Lung (tissue), 12 donors: Measurements from ENCODE around the gene ETV3. TPM values are rescaled to one million over a fixed set of nuclear protein-coding genes. Genes with fewer than 3 reads are reported as not detected.
"Not testable (repeated sequence)": the region's sequence is repeated elsewhere in the genome, so short reads cannot be mapped to it uniquely, and the experiment has no call there.

Experiments
- ATAC-seq: fragments of 200-7000 bp; cut with Tn5 transposase; one replicate; pipeline ENCODE4 v1.9.1; 2020; ENCODE audit warnings: moderate number of reproducible peaks; ENCODE audit not compliant: insufficient read depth, low FRiP score
- DNase-seq, 3 donors: peaks; one replicate each; pipeline ENCODE4 v3.0.0-alpha.2; 2013 to 2017
- H3K27ac ChIP-seq, 2 donors: one replicate each; pipeline ENCODE4 v1.5.1; 2013; ENCODE audit warnings: mild to moderate bottlenecking in 2 of 2, moderate library complexity in 2 of 2, control low read depth in 1 of 2, inconsistent platforms in 1 of 2, low read depth in 1 of 2, low read length in 1 of 2
- H3K27me3 ChIP-seq, 3 donors: one replicate each; pipeline ENCODE4 v1.5.1; 2013; ENCODE audit warnings: low read length in 2 of 3; ENCODE audit not compliant: control insufficient read depth in 3 of 3, insufficient read depth in 3 of 3
- H3K36me3 ChIP-seq, 4 donors: one replicate each; pipeline ENCODE4 v1.5.1; 2013; ENCODE audit warnings: low read length in 4 of 4, mild to moderate bottlenecking in 1 of 4, moderate library complexity in 1 of 4; ENCODE audit not compliant: control insufficient read depth in 4 of 4, insufficient read depth in 4 of 4
- H3K4me1 ChIP-seq, 5 donors: one replicate each; pipeline ENCODE4 v1.5.1; 2013; ENCODE audit warnings: low read length in 5 of 5, mild to moderate bottlenecking in 2 of 5, moderate library complexity in 1 of 5; ENCODE audit not compliant: control insufficient read depth in 5 of 5, insufficient read depth in 5 of 5
- H3K4me3 ChIP-seq: one replicate; pipeline ENCODE4 v1.5.1; 2013; ENCODE audit warnings: mild to moderate bottlenecking, control low read depth, moderate library complexity
- H3K9ac ChIP-seq, 2 donors: one replicate each; pipeline ENCODE4 v1.5.1; 2013; ENCODE audit warnings: low read length in 2 of 2, control low read depth in 1 of 2; ENCODE audit not compliant: insufficient read depth in 1 of 2
- H3K9me3 ChIP-seq, 4 donors: one replicate each; pipeline ENCODE4 v1.5.1; 2013; ENCODE audit warnings: low read length in 3 of 4, mild to moderate bottlenecking in 1 of 4, moderate library complexity in 1 of 4; ENCODE audit not compliant: control insufficient read depth in 4 of 4, insufficient read depth in 3 of 4
- CTCF ChIP-seq: IDR thresholded peaks from 2 replicates; pipeline ENCODE4 v1.5.1; 2012; ENCODE audit warnings: mild to moderate bottlenecking; ENCODE audit errors: control extremely low read depth, extremely low read depth
- WGBS, 2 donors: extraction: QIAGEN DNeasy Blood & Tissue Kit; methylation state at CpG; one replicate each; pipeline ENCODE4 v1.1.7; 2013; 5-methylcytosine and 5-hydroxymethylcytosine counted together
- polyA plus RNA-seq, 2 donors: library from polyadenylated mRNA; stranded (reverse); fragments of 200-250 nt; gene quantifications; one replicate each; pipeline ENCODE4 v1.2.1, GENCODE V29; 2013
- total RNA-seq, 2 donors: library from RNA; depleted of rRNA in 1 of 2; stranded (reverse); fragments of >200 nt in 1 of 2; gene quantifications; one replicate each; pipeline ENCODE4 v1.2.1, GENCODE V29; 2014 to 2021
- donor health status: control.
- donor health status: control.
- donor health status: Bipolar disorder and iron deficiency.
- donor health status: healthy.
- donor health status: DM: yes; HTN: yes; CAD: no.

The ETV3 gene
- total and polyA plus RNA-seq, 4 donors: 7.9 to 31.5 (median 19.3) TPM

- H3K4me3 ChIP-seq: no peak overlapping the region
- H3K27me3 ChIP-seq: peaks cover 0 to 35% (median 17%) of the 10 kb centered on the region in 3 donors
- no peak for DNase-seq
- no peaks in the 10 kb centered on the region for H3K36me3 ChIP-seq
- H3K9ac ChIP-seq: no peak overlapping the region
- ATAC-seq: no peak
- H3K4me1 ChIP-seq: no peaks in the 10 kb centered on the region
- H3K27ac ChIP-seq: no peak overlapping the region
- 85 to 91% methylated on average over 6 of the region's 6 CpGs for WGBS, 2 donors
- no peaks in the 10 kb centered on the region for H3K9me3 ChIP-seq
- no peak for TF ChIP-seq CTCF
These were observed 33.4 kb downstream of the ETV3 start for GRCh38 chr1:157104598-157105293.

GRCh38 chr1:157103268-157103667, 34.9 kb downstream of the ETV3 start:
- Histone ChIP-seq H3K27ac (no peak overlapping the region), H3K4me1 (no peaks in the 10 kb centered on the region), H3K27me3 (peaks cover 0 to 34% (median 13%) of the 10 kb centered on the region in 3 donors), H3K9ac (no peak overlapping the region), H3K4me3 (no peak overlapping the region), H3K9me3 (no peaks in the 10 kb centered on the region), H3K36me3 (no peaks in the 10 kb centered on the region)
- ATAC-seq: no peak
- DNase-seq: no peak
- TF ChIP-seq CTCF: no peak
- 60 to 75% methylated on average over 5 of the region's 5 CpGs for WGBS, 2 donors

GRCh38 chr1:157101149-157101548, 37.0 kb downstream of the ETV3 start:
- Histone ChIP-seq H3K4me1 (no peaks in the 10 kb centered on the region), H3K9ac (no peak overlapping the region), H3K4me3 (no peak overlapping the region), H3K36me3 (no peaks in the 10 kb centered on the region), H3K27me3 (peaks cover 0 to 13% (median 0%) of the 10 kb centered on the region in 3 donors), H3K9me3 (no peaks in the 10 kb centered on the region), H3K27ac (no peak overlapping the region)
- no peak for ATAC-seq
- no peak for DNase-seq
- WGBS, 2 donors: 86 to 99% methylated on average over 4 of the region's 4 CpGs
- no peak for TF ChIP-seq CTCF

GRCh38 chr1:157099633-157100009, 38.6 kb downstream of the ETV3 start, which contains the start of gene ETV3L:
Gene ETV3L, minus strand, starts transcription at chr1:157099808. Its CDS starts 285 bp downstream, at chr1:157099523.
- no peaks in the 10 kb centered on the region for H3K36me3 ChIP-seq
- ATAC-seq (no peak), DNase-seq (no peak)
- H3K27ac ChIP-seq: no peak within 1 kb of the TSS
- WGBS, 2 donors: 27 to 59% methylated on average over 3 of the region's 3 CpGs
- H3K9ac ChIP-seq: no peak within 1 kb of the TSS
- H3K27me3 ChIP-seq: peaks cover 0 to 5% (median 0%) of the 10 kb centered on the region in 3 donors
- no peaks in the 10 kb centered on the region for H3K9me3 ChIP-seq
- no peak for TF ChIP-seq CTCF
- H3K4me3 ChIP-seq: no peak within 1 kb of the TSS
- H3K4me1 ChIP-seq: no peaks in the 10 kb centered on the region

GRCh38 chr1:157098987-157099632, 39.1 kb downstream of the ETV3 start:
- not testable (repeated sequence) for H3K27me3 ChIP-seq, H3K4me3 ChIP-seq, H3K36me3 ChIP-seq, H3K9ac ChIP-seq, H3K9me3 ChIP-seq, DNase-seq, ATAC-seq, H3K4me1 ChIP-seq, H3K27ac ChIP-seq
- 59 to 79% methylated on average over 12 to 16 of the region's 17 CpGs for WGBS, 2 donors
